ENCODE measurements around the gene SLC39A12.

SLC39A12 gene

GRCh38 chr10:17992266-17992665 is 40.5 kb downstream of the SLC39A12 start:
- no peak overlapping the region for H3K27ac ChIP-seq (ENCODE audit: low read depth, low read length)
- no peaks in the 10 kb centered on the region for H3K79me2 ChIP-seq (ENCODE audit: insufficient read depth, low read length)
- no peak overlapping the region for H3K4me2 ChIP-seq (ENCODE audit: low read depth, low read length, poor library complexity, severe bottlenecking)
- H4K20me1 ChIP-seq (ENCODE audit: low read depth, low read length) = no peaks in the 10 kb centered on the region
- no peak overlapping the region for H2AFZ ChIP-seq (ENCODE audit: low read depth, low read length, severe bottlenecking)
- no peak overlapping the region for H3K9ac ChIP-seq (ENCODE audit: low read length)
- H3K27me3 ChIP-seq (ENCODE audit: low read length) = no peaks in the 10 kb centered on the region
- H3F3A ChIP-seq (ENCODE audit: insufficient read depth) = peaks cover 2% of the 10 kb centered on the region; the same call in 1 of the 2 replicates
- H3K9me2 ChIP-seq (replicated peaks; ENCODE audit: insufficient read depth, low read length) = no peaks in the 10 kb centered on the region
- TF ChIP-seq CTCF (IDR thresholded peaks at IDR 0.05; ENCODE audit: insufficient read depth, low read length, poor library complexity, severe bottlenecking) = no peak
- no peak for TF ChIP-seq EZH2phosphoT487 (conservative IDR thresholded peaks at IDR 0.05; ENCODE audit: low read length)
- H3K4me3 ChIP-seq (ENCODE audit: insufficient read depth, low read length, poor library complexity, severe bottlenecking) = no peak overlapping the region
- no peaks in the 10 kb centered on the region for H3K9me3 ChIP-seq (ENCODE audit: insufficient read depth, low read length)
- no peaks in the 10 kb centered on the region for H3K36me3 ChIP-seq (ENCODE audit: low read length)

GRCh38 chr10:17993361-17993760 is 41.6 kb downstream of the SLC39A12 start:
- no peaks in the 10 kb centered on the region for H3K27me3 ChIP-seq (ENCODE audit: low read length)
- TF ChIP-seq CTCF (IDR thresholded peaks at IDR 0.05; ENCODE audit: insufficient read depth, low read length, poor library complexity, severe bottlenecking) = no peak
- TF ChIP-seq EZH2phosphoT487 (conservative IDR thresholded peaks at IDR 0.05; ENCODE audit: low read length) = no peak

GRCh38 chr10:18000601-18001000 is 48.9 kb downstream of the SLC39A12 start:
- no peaks in the 10 kb centered on the region for H3K9me2 ChIP-seq (replicated peaks; ENCODE audit: insufficient read depth, low read length)
- H3K4me3 ChIP-seq (ENCODE audit: insufficient read depth, low read length, poor library complexity, severe bottlenecking) = no peak overlapping the region
- no peaks in the 10 kb centered on the region for H3K9me3 ChIP-seq (ENCODE audit: insufficient read depth, low read length)
- no peak overlapping the region for H3K9ac ChIP-seq (ENCODE audit: low read length)
- H3F3A ChIP-seq (ENCODE audit: insufficient read depth) = no peaks in the 10 kb centered on the region
- no peak overlapping the region for H3K4me2 ChIP-seq (ENCODE audit: low read depth, low read length, poor library complexity, severe bottlenecking)
- H2AFZ ChIP-seq (ENCODE audit: low read depth, low read length, severe bottlenecking) = no peak overlapping the region
- H3K36me3 ChIP-seq (ENCODE audit: low read length) = no peaks in the 10 kb centered on the region
- H3K27me3 ChIP-seq (ENCODE audit: low read length) = no peaks in the 10 kb centered on the region
- no peak overlapping the region for H3K27ac ChIP-seq (ENCODE audit: low read depth, low read length)
- no peaks in the 10 kb centered on the region for H3K79me2 ChIP-seq (ENCODE audit: insufficient read depth, low read length)
- TF ChIP-seq EZH2phosphoT487 (conservative IDR thresholded peaks at IDR 0.05; ENCODE audit: low read length) = no peak
- TF ChIP-seq CTCF (IDR thresholded peaks at IDR 0.05; ENCODE audit: insufficient read depth, low read length, poor library complexity, severe bottlenecking) = no peak
- no peaks in the 10 kb centered on the region for H4K20me1 ChIP-seq (ENCODE audit: low read depth, low read length)

More at GRCh38 chr10:17993361-17993760, 41.6 kb downstream of the SLC39A12 start:
- H3K9ac ChIP-seq (ENCODE audit: low read length) = no peak overlapping the region
- H3K36me3 ChIP-seq (ENCODE audit: low read length) = no peaks in the 10 kb centered on the region
- H3K9me3 ChIP-seq (ENCODE audit: insufficient read depth, low read length) = no peaks in the 10 kb centered on the region
- H3K27ac ChIP-seq (ENCODE audit: low read depth, low read length) = no peak overlapping the region
- H4K20me1 ChIP-seq (ENCODE audit: low read depth, low read length) = no peaks in the 10 kb centered on the region
- H3K9me2 ChIP-seq (replicated peaks; ENCODE audit: insufficient read depth, low read length) = no peaks in the 10 kb centered on the region
- no peak overlapping the region for H2AFZ ChIP-seq (ENCODE audit: low read depth, low read length, severe bottlenecking)
- H3F3A ChIP-seq (ENCODE audit: insufficient read depth) = peaks cover 2% of the 10 kb centered on the region; the same call in 1 of the 2 replicates
- H3K4me3 ChIP-seq (ENCODE audit: insufficient read depth, low read length, poor library complexity, severe bottlenecking) = no peak overlapping the region
- no peaks in the 10 kb centered on the region for H3K79me2 ChIP-seq (ENCODE audit: insufficient read depth, low read length)
- H3K4me2 ChIP-seq (ENCODE audit: low read depth, low read length, poor library complexity, severe bottlenecking) = no peak overlapping the region

Data from SU-DHL-6 (cell line).